ENCODE data around the gene PRTFDC1.

GRCh38 chr10:24871011-24871935 lies 81.1 kb downstream of the PRTFDC1 start:
- TF ChIP-seq POLR2AphosphoS5 (IDR thresholded peaks at IDR 0.05; ENCODE audit: low read depth, low read length) (no peak), POLR2A (IDR thresholded peaks at IDR 0.05; ENCODE audit: low read depth, low read length) (no peak)
